Activated CD4-positive, alpha-beta T cell treated with anti-CD3 and anti-CD28 coated beads, Interleukin-2, amount 50 U/mL, for 16 hours (primary cell): ENCODE data around the gene DLG2.
A peak's percentile ranks its signal among the peaks of the same experiment; 100 is the strongest.

Experiments
- DNase-seq: peaks from one replicate; pipeline ENCODE4 v3.0.0-alpha.2; 2020

The DLG2 gene

DNA sequence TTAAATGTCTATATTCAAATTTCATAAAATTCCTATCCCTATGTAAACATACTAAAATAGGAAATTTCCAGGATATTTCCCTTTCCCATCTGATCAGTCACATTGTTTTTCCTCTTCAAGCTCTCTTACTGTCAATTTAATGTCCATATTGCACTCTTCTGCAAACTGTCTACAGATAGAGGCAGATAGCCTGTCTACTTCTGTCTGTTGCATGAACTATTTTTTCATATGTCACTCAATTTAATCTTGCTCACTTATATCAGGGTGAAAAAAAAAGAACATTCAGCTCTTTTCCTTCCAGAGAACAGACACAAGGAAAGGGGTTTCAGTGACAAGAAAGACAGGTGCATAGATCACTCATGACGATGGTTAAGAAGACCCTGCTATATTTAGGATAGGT, 1327.1 kb downstream of the DLG2 start:
- no peak for DNase-seq

DNA sequence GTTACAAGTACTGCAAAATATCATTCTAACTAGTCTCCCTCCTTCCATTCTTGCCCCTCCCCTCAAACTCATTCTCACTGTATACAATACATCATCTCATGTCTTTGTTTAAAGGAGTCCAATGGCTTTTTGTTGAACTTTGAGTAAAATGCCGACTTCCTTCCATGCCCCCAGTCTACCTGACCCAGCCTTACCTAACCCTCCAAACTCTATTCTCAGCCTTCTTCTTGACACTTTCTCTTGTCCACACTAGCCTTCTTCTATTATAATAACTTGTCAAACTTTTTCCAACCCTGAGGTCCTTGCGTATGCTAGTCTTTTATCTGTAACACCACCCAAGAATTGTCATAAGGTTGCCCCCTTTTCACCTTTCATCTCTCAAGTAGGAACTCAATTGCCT, 1329.6 kb downstream of the DLG2 start:
- DNase-seq = no peak

DNA sequence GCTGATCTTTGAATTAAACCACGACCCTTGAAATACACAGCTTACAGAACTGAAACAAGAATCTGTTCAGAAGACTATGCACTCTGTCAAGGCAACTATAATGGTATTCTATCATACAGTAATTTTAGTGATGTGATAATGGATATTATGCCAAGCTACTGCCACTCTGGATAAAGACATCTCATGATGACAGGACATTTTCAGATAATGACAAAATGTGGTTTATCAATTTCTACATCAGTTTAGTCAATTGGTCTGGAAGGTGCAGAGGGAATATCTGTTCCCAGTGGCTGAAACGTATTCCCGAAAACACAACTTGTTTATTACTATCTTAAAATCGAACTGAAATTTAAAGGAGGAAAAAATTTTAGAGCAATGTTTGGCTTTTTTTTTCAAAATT, 1331.3 kb downstream of the DLG2 start:
- no peak for DNase-seq

DNA sequence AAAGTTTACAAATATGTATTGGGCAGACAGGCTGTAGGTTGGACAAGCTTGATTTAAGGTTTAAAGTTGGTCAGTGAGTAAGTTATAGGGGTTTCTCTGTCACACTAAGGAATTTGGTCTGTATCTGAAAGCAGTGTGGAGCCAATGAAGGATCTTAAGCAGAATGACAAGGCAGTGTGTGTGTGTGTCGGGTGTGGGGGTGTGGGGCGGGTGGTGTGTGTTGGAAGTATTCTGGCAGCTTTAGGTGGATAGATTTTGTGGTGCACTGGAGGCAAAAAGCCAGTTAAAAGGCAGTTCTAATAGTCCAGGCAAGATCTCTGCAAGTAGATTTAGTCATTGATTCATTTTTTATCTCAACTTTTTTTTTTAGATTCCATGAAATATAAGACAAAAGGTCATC, 1334.2 kb downstream of the DLG2 start:
- DNase-seq = no peak

DNA sequence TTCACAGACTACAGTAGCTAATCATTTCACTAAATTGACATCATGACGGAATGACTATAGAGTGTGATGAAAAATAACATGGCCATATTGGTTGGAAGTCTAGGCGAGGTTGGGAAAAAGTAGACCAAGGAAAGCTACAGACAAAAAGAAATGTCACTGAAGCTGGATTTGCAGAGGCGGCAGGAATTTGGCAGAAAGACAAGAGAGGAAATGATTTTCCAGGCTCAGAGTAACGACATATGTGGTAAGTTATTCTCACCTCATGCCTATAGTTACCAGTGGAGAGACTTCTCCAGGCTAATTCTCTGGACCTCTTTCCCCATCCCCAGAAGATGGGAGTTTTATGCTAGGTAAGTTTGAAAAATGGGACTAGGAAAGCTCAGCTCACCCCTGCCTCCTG, 1335.1 kb downstream of the DLG2 start:
- DNase-seq = no peak

DNA sequence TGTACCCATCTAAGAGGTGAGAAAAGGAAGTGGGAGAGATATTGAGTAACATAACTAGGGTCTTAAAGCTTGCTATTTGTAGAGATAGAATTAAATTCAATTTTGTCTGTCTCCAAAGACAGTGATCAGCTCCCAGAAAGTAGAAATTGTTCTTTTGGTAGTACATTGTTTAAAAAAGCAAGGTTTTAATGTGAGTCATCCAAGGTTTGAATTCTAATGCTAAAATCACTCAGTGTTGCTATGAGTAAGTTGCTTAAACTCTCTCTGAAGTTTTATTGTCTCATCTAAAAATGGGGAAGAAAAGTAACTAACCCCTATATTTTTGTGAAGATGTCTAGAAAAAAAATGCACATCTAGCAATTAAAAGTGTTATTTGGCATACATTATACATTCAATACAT, 1336.5 kb downstream of the DLG2 start:
- no peak for DNase-seq

DNA sequence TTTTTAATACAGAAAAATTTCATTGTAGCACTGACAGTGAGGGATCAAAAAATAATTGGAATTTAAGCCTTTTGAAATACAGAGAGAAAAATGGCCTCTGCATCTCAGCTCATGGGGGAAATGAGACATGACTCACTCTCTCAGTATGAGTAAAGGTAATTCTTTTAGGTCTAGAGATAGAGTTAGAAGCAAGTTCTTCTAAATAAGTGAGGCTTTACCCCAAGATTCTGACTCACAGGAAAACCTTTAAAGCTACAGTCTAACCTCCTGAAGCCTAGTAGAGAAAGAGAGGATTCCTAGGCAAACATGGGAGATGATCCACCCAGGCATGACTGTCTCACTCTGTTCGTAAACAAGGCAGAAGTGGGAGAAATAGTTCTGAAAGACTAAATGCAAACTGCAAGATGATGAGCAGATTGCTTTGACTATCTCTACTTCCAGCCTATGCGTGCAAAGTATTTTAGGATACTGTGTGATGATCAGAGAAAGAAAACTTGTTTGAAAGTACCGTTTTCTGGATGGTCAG, 1337.7 kb downstream of the DLG2 start:
- peak; percentile 58 for DNase-seq

DNA sequence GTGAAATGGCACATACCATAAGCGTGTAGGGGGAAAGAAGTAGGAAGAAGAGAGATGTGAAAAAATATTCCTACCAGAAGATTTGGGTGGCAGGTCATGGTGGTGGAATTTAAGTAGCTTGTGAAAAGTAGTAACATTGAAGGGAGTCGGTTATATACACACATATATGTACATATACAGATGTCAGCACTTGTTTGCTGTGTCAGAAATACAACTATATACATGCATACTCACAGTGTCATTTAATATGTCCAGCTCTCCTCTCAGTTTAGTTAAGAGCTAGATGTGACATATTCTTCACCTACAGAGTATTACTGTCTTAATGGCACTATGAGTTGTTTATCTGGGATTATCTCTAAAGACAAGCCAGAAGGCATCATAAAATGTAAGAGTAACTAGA, 1353.6 kb downstream of the DLG2 start:
- no peak for DNase-seq

DNA sequence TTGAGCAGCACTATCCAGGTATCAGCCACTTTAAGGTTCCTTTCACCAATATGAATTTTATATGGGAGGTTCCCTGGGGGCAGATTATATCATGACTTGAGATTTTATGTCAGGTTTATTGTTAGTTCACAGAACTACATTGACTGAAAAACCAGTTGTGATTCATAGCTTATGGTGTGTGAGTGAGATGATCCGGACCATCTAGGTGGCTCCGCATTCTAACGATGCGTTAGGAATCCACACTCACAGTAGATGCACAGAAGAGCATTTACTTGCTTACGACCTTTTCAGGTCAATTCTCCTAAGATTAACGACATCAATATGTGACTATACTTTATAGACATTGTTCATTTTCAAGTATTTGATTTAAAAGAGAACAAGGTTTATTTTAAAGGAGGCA, 1356.7 kb downstream of the DLG2 start:
- DNase-seq = no peak

DNA sequence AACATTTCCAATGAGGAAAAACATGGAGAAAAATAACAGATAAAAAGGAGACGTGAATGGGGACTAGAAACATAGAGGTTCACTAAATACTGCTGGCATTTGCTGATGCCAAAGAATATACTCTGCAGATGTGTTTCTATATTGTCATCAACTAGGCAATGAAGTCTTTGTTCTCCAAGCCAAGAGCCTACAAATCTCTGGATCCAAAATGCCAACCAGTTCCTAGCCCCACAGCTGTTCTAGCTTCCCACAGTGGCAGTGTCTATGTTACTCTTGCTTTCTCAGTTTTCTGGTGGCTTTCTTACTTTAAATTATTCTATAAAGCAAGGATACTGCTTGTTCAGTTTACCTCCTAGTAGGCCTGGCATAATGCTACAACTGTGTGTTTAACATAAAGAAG, 1363.1 kb downstream of the DLG2 start:
- DNase-seq = no peak

DNA sequence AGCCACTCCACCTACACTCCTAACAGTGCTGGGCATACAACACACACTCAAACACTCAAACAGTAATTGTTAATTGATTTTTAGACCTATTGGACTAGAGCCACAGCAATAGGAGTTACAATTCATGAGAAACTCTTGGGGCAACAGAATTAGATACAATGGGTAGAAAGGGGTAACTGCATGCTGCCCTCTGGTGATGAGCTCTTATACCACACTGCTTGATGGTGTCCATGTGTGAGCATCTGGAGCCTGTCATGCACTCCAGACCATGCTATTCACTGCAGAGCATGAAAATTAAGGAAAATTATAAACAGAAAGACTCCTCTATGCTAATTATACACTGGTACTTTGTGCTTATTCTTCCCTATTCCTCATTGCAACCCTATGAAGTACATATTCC, 1365.4 kb downstream of the DLG2 start:
- DNase-seq = no peak

DNA sequence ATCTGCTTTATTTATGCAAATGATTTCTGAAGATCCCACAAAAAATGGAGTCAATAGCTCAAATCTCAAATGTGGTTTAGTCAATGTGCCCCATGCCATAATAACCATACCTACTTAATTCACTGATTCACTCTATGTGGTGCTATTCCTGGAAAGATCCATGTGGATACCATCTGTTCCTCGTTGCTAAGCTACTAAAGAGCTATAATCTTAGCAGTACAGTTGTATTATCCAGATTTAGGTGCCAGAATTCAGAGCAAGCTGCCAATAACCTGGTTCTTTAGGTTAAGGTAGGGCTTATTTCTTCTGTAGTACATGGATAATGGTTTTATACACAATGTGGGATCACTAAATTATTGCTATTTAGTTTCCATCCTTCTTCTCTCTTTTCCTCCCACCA, 1366.3 kb downstream of the DLG2 start:
- no peak for DNase-seq

DNA sequence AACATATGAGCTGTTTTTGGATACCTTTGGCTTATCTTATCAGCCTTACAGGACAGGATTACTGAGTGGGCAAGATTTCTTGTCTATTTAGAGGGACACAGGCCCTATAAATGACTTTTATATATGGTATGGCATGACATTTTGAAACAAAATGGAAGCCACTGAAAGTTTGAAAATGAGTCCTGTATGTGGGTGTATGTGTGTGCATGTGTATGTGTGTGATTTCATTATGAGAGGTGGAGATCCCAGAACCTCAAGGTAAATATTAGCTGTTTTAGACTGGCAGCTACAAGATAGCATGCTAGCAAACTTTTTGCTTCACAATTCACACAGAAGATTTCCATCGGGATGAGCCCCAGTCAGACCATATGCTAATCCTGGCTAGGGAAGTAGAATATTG, 1370.5 kb downstream of the DLG2 start:
- no peak for DNase-seq

DNA sequence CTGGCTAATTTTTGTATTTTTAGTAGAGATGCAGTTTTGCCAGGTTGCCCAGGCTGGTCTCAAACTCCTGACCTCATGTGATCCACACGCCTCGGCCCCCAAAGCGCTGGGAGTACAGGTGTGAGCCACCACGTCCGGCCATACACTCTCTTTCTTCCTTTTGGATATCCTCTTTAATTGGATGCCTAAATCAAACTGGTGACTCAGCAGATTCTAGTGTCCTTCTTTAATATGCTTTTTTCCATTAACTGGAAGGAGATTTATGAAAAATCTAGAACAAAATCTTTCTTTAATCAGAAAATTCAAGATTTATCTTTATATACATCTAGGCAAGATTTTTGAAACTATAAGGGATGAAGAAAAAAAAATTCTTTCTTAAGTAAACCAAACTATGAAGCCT, 1371.7 kb downstream of the DLG2 start:
- DNase-seq = no peak

DNA sequence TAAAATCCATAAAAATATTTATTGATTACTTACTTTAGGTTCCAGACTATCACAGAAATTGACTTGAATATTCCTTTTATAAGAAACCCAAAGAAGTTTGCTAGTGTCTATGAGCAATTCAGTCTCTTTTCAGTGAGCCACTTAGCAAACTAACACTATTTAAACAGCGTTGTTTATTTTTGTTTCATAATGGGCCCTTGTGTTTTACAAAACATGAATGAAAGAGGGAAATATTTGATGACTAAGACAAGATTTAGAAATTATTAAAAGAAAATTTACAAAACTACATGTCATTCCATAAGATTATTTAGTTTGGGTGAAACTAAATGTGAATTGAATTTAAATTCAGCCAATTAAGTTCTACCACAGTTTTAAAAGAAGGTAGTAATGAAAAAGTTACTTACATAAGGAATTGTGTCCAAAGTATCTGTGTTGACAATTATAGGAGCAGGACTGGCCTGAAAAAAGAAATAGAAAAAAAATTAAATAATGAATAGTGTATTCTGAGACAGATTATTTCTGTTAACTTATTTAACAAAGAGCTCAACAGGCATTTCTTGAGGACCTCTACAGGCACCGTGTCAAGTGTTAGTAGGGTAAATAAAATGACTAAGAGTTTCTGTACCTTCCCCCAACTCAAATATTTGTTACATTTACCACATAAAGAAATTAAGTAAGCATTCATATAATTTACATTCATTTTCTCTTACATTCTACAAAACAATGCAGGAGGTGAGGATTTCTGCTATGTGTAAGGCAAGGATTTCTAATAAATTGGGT, 1376.1 kb downstream of the DLG2 start:
- no peak for DNase-seq

DNA sequence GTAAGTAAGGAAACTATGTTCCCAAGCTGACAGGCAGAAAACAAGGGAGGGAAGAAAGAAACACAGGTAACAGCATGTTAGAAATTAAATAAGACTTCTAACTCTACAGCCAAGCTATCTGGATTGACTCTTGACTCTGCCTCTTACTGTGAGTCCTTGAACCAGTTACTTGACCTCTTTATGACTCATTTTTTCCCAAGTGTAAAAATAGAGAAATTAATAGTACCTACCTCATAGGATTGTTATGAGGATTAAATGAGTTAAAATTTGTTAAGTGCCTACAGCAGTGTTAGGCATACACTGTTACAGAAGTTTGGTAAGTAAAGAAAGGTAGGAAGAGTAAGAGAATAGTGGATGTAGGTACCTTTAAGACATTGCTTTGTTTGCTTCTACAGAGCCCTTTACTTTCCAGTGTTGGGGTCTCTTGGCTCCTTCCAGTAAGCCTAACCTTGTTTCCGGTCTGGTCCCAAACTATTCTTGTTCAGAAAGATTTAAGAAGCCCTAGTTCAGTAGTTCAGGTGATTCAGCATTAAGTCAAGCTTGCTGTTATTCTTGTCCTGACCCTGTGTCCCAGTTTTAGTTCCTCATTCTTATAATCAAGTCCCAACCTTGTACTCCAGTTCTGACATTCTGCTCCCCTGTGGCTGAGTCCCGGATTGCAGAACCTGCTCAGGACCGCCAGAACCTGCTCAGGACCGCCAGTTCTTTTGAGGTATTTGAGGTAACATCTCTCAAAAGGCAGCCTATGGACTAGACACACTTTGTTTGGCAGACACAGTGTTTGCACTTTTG, 1377.6 kb downstream of the DLG2 start:
- no peak for DNase-seq

DNA sequence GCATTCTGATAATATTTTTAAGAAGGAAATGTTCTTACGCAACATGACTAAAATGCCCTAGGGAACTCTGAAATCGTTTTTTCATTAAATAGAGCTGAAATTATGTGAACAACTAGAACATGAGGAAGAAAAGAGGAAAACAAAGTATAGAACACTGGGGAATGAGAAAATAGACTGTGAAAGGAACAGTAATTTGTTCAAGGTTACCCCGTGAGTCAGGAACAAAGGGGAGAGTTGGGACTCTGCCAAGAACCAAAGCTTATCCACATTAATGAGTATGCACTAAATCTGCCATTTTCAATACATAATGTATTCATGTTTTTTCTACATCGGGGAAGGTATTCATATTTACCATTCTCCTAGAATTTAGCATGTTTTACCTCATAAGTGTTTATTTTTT, 1379.2 kb downstream of the DLG2 start:
- no peak for DNase-seq

DNA sequence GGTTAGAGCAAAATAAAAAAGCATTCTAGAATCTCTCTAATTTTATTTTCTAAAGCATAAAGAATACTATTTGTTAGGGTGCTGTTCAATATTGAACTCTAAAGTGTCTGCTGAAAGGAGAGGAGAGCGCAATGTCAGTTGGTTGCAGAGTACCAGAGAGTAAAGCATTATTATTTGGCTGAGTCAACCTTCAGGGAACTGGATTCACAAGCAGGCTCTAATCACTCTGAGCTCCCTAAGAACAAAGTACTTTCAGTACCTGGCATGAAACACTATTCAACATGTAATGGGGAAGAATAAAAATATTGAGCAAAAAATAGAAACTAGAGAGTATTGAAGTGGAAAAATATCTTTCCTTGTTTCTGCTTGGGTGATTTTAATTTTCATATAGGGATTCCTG, 1380.0 kb downstream of the DLG2 start:
- no peak for DNase-seq

DNA sequence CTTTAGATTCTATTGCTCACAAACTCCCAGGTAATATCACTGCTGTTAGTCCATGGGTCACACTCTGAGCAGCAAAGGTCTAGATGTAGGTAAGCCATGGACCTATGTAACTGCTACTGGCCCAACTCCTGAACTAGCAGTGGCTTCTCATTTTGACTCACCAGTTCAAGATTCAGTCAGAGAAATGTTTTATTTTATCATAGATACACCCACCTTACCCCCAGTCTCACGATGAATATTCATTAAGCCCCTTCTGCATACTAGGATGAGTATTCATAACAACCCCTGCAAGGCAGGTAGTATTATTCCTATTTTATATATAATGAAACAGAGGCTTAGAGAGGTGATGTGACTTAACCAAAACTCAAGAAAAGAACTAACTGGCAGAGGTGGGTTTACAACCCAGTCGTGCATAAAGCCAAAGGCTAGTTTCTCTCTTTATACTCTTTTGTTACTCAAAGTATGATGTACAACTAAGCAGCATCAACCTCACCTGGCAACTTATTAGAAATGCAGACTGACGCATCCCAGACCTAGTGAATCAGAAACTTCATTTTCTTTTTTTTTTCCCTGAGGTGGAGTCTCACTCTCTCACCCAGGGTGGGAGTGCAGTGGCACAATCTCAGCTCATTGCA, 1383.4 kb downstream of the DLG2 start:
- DNase-seq = peak; percentile 2

DNA sequence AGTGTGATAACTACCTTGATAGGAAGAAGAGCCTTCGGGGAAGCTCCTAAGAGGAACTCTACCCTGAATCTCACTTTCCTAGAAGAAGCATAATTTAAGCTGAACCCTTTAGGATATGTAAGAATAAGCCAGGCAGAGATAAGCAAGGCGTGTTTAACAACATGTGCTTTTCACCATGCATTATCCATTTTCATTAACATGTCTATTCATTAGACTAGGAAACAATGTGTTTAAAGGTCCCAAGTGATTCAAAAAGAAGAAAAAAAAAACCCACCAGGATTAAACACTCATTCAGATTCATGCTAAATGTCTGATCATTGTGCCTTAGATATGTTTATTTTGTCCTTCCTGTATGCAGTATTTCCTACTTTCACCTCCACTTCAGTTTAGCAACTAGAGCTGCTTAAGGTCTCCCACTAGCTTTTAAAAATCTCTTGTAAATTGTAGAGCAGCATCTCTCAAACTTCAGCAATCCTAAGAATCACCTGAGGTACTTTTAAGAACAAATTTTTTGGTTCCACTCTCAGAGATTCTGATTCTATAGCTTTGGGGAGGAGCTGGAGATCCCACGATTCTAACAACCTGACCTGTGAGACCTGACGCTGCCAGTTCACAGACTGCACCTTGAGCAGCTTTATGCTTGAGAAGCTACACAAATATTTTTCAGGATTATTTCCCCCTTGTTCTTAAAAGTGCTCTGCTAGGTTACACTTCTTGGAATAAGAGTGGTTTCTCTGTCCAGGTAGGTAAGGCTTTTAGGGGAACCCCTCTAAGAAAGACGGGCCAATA, 1385.6 kb downstream of the DLG2 start:
- no peak for DNase-seq

DNA sequence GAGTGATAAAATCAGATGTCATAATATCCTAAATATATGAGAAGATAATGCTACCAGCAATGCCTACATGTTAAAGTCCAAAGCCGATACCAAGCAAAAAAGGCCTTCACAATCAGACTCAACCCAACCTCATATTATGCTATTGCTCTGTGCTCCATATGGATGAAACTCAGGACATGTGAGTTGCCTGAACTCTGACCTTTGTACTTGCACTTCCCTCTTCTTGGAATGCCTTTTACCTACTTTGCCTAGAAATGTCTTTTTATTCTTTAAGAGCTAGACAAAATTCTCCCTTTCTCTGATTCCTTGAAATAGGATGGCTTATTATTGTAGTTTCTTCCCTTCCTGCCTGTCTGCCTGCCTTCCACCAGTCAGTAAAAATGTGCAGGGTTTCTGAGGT, 1386.3 kb downstream of the DLG2 start:
- no peak for DNase-seq

DNA sequence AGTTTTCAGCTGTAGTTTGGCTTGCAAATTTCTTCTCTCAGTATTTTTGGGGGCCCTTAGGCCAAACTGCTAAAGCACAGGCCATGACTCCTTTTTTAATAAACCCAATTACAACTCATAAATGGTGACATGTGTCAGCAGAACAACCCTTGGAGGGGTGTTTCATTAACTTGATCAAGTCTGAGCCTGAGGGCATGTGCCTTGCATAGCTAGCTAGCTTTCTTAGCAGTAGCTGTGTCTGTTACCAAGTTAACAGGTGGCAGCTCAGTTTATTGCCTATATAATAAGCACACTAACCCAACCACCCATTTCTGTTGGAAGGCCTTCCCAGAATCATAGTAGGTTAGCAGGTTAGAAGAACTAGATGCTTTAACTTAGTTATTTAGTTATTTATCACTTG, 1390.7 kb downstream of the DLG2 start:
- DNase-seq = no peak
